Measurements from ENCODE around the gene APOBEC4.

GRCh38 chr1:183635099-183635605, 18.0 kb downstream of the APOBEC4 start:
- TF ChIP-seq, protein P1, sequence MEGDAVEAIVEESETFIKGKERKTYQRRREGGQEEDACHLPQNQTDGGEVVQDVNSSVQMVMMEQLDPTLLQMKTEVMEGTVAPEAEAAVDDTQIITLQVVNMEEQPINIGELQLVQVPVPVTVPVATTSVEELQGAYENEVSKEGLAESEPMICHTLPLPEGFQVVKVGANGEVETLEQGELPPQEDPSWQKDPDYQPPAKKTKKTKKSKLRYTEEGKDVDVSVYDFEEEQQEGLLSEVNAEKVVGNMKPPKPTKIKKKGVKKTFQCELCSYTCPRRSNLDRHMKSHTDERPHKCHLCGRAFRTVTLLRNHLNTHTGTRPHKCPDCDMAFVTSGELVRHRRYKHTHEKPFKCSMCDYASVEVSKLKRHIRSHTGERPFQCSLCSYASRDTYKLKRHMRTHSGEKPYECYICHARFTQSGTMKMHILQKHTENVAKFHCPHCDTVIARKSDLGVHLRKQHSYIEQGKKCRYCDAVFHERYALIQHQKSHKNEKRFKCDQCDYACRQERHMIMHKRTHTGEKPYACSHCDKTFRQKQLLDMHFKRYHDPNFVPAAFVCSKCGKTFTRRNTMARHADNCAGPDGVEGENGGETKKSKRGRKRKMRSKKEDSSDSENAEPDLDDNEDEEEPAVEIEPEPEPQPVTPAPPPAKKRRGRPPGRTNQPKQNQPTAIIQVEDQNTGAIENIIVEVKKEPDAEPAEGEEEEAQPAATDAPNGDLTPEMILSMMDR (IDR thresholded peaks at IDR 0.05; ENCODE audit: low read depth, low read length, missing input control): no peak
- TF ChIP-seq HNF4G (IDR thresholded peaks at IDR 0.05) (no peak), REST (IDR thresholded peaks at IDR 0.05) (no peak), HNF4A (conservative IDR thresholded peaks at IDR 0.05) (no peak), RAD21 (IDR thresholded peaks at IDR 0.05) (no peak), YY1 (IDR thresholded peaks at IDR 0.05) (no peak), EGR1 (IDR thresholded peaks at IDR 0.05; ENCODE audit: low read depth in 2 of 2) (no peak)
- TF ChIP-seq, protein P2, sequence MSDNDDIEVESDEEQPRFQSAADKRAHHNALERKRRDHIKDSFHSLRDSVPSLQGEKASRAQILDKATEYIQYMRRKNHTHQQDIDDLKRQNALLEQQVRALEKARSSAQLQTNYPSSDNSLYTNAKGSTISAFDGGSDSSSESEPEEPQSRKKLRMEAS (IDR thresholded peaks at IDR 0.05): no peak
